T-helper 17 cell (primary cell): ENCODE measurements around the gene ALKBH7. TPM values are rescaled to one million over a fixed set of nuclear protein-coding genes. Genes with fewer than 3 reads are reported as not detected.

Experiments used
- ATAC-seq: fragments of 150-1000 bp; cut with Tn5 transposase; 2 replicates; pipeline ENCODE4 v1.10.0; 2021; ENCODE audit warnings: mild to moderate bottlenecking, moderate library complexity
- DNase-seq, 3 donors: peaks; one replicate each; pipeline versions ENCODE4 v3.0.0 to v3.0.0-alpha.2; 2020 to 2021
- H3K9me3 ChIP-seq: one replicate; pipeline ENCODE4 v1.7.0; 2013; ENCODE audit warnings: low read length, mild to moderate bottlenecking; ENCODE audit not compliant: control insufficient read depth, poor library complexity, severe bottlenecking
- H3K27ac Mint-ChIP-seq: one replicate; pipeline ENCODE4 v1.8.0; 2022; ENCODE audit warnings: mild to moderate bottlenecking, moderate library complexity, mixed read lengths
- H3K27me3 Mint-ChIP-seq: one replicate; pipeline ENCODE4 v1.8.0; 2022; ENCODE audit warnings: mixed read lengths
- H3K36me3 Mint-ChIP-seq: one replicate; pipeline ENCODE4 v1.8.0; 2022; ENCODE audit warnings: low read depth, mixed read lengths
- H3K4me1 Mint-ChIP-seq: one replicate; pipeline ENCODE4 v1.8.0; 2022; ENCODE audit warnings: mild to moderate bottlenecking, mixed read lengths
- H3K4me3 Mint-ChIP-seq: one replicate; pipeline ENCODE4 v1.8.0; 2022; ENCODE audit warnings: mild to moderate bottlenecking, moderate library complexity, mixed read lengths
- total RNA-seq, 4 donors: library from RNA in 2 of 4; stranded (reverse) in 2 of 4; gene quantifications; one replicate each; pipeline ENCODE4 v1.2.3 and lab custom pipeline; 2022 to 2026

Gene ALKBH7
- total RNA-seq, 2 donors from 2014 or later = 44.1 to 47.6 TPM

DNA sequence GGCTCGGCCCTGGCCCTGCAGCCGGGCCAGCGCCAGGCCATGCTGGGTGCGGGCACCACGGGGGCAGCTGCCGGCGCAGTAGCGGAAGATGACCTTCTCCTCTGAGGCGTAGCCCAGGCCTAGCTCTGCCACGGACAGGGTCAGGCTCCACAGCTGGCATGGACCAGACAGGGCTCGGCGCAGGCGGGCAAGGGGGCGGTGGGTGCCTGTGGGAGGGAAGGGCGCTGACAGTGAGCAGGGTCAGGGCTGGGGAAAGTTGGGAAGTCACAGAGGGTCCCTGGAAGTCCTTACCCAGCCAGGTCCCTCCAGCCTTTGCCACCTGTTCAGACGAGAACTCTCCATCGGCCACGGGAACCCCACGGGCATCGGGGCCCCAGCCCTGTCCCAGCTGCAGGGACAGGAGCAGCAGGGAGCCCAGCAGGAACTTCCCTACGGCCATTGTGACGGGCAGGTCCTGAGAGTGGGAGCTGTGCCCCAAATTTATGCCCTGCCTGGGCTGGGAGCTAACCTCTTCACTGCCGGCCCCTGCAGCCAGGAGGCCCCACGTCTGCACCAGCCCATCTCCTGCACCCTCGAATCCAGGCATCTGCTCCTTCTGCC is 2.9 kb downstream of the ALKBH7 start, which contains the start of gene PSPN:
Gene PSPN (minus strand): TSS at position 523 of the 600 bp plus-strand sequence. CDS start 84 bp downstream, at position 439.
- Mint-ChIP-seq H3K27ac (peak within 1 kb of the TSS; percentile 71), H3K4me1 (peaks cover 10% of the 10 kb centered on the region), H3K27me3 (no peaks in the 10 kb centered on the region), H3K4me3 (peak within 1 kb of the TSS; percentile 28), H3K36me3 (no peaks in the 10 kb centered on the region)
- DNase-seq (no peak), ATAC-seq (no peak)
- H3K9me3 ChIP-seq = no peaks in the 10 kb centered on the region

DNA sequence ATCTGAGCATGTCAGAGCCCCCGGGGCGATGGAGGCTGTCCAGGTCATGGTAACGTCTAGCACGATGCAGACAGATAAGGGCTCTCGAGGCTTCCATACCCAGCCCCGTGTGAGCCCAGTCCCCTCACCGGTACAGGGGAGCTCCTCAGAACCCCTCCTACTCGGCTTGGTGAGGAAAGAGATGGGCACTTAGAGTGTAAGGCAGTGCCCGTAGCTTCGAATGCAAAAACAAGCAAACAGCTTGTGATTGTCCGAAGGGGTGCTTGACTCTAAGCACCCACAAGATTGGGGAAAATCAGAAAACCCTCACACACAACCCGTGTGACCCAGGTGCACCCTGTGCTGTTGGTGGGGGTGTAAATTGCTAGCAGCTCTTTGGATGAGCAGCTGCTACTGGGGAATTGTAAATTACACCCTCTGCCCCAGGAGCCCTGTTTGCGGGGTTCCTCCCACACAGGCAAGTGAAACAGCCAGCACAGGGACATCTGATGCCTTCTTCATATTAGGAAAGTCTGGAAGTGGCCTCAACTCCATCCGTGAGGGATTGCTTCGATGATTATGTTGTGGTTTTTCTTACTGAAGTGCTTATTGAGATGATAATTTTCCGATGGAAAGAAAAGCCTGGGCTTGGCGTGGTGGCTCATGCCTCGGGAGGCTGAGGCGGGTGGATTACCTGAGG is 4.1 kb downstream of the ALKBH7 start:
- Mint-ChIP-seq H3K36me3 (no peaks in the 10 kb centered on the region), H3K27ac (peak overlapping the region; percentile 71), H3K4me1 (peaks cover 10% of the 10 kb centered on the region), H3K27me3 (no peaks in the 10 kb centered on the region), H3K4me3 (no peak overlapping the region)
- no peaks in the 10 kb centered on the region for H3K9me3 ChIP-seq
- DNase-seq = no peak
- ATAC-seq = no peak

DNA sequence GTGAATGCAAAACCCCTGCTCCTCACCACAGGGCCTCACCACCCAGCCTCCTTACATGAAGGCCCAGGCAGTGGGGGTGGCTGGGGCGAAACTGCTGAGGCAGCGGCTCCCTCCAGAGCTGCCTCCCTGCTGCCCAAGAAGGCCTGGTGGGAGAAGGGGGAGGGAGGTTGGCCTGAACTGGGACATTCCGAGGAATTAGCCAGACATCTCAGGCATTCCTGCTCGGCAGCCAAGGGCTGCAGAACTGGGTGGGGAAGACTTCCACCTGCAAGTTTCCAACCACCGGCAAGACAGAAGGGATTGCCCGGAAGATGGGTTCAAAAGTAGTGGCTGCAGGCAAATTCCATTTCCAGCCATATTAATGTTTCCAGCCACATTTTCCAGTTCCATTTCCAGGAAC is 5.4 kb downstream of the ALKBH7 start:
- H3K4me3 Mint-ChIP-seq = no peak overlapping the region
- ATAC-seq (no peak), DNase-seq (no peak)
- peaks cover 6% of the 10 kb centered on the region for H3K4me1 Mint-ChIP-seq
- no peaks in the 10 kb centered on the region for H3K36me3 Mint-ChIP-seq
- no peaks in the 10 kb centered on the region for H3K9me3 ChIP-seq
- no peak overlapping the region for H3K27ac Mint-ChIP-seq
- no peaks in the 10 kb centered on the region for H3K27me3 Mint-ChIP-seq

DNA sequence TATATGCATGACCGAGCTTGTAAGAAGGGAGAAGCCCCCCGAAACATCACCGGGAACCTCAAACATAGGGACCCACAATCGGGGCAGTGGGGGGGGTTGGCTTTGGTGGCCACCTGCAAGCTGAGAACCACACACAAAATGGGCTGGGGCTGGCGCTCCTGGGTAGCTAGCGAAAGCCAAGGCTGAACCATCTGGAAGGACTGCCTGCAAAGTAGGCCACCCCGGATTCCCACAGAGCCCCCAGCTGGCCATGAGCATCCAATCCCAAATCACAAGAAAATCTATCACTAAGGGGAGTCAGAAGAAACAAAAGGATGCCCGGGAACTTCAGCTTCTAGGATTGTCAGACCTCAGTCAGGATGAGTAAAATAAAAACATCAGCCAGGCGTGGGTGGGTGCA is 5.9 kb downstream of the ALKBH7 start:
- Mint-ChIP-seq H3K36me3 (peaks cover 2% of the 10 kb centered on the region), H3K27ac (peak overlapping the region; percentile 24)

DNA sequence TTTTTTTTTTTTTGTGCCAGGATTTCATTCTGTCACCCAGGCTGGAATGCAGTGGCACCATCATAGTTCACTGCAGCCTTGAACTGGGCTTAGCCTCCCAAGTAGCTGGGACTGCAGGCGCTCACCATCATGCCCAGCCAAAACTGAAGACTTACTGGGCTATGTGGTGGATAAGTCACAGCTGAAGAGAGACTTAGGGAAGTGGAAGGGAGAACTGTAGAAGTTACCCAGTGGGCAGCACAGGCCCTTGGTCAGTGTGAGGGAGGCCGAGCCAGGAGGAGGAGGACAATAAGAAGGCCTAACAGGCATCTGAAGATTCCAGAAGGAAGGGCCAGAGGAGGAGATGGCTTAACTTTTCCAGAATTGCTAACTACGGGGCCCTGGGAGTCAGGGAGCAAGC is 7.2 kb downstream of the ALKBH7 start:
- H3K9me3 ChIP-seq = no peaks in the 10 kb centered on the region
- ATAC-seq = no peak
- Mint-ChIP-seq H3K4me3 (no peak overlapping the region), H3K4me1 (no peaks in the 10 kb centered on the region), H3K36me3 (peaks cover 2% of the 10 kb centered on the region), H3K27ac (no peak overlapping the region), H3K27me3 (no peaks in the 10 kb centered on the region)
- no peak for DNase-seq

More for the DNA sequence above, 5.9 kb downstream of the ALKBH7 start:
- no peaks in the 10 kb centered on the region for H3K9me3 ChIP-seq
- ATAC-seq (no peak), DNase-seq (no peak)
- H3K4me3 Mint-ChIP-seq = no peak overlapping the region
- no peaks in the 10 kb centered on the region for H3K27me3 Mint-ChIP-seq
- peaks cover 4% of the 10 kb centered on the region for H3K4me1 Mint-ChIP-seq

DNA sequence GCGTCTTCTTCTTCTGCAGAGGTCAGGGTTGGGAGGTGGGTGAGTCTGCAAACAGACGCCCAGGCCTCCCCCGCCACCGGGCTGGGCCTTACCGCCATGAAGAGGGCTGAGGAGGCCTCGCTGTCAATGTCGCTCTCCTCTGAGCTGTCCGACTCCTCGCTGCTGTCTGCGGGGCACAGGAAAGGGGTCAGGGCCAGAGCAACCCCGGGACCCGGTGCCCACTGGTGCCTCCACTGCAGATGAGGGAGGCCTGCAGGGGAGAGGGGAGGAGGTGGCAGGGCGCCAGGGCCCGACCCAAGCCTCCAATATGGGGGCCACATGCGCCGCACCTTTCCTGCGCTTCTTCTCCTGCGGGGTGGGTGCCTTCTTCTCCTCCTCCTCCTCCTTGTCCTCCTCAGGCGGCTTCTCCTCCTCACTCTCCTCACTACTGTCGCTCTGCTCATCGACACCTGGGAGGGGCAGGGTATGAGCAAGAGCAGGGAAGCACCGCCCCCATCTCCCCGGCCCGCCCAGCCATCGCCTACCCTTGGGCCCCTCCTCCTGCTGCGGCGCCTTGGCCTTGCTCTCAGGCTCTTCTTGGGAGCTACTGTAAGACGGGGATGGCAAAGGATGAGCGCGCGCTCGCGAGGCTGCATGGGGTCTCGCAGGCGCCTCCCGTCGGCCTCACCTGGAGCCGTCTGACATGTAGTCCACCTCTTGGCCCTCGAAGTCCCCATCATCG is 8.6 kb downstream of the ALKBH7 start:
- Mint-ChIP-seq H3K36me3 (peaks cover 2% of the 10 kb centered on the region), H3K4me1 (no peaks in the 10 kb centered on the region), H3K4me3 (no peak overlapping the region), H3K27me3 (no peaks in the 10 kb centered on the region), H3K27ac (peak overlapping the region; percentile 60)
- no peak for DNase-seq
- H3K9me3 ChIP-seq = no peaks in the 10 kb centered on the region
- no peak for ATAC-seq

DNA sequence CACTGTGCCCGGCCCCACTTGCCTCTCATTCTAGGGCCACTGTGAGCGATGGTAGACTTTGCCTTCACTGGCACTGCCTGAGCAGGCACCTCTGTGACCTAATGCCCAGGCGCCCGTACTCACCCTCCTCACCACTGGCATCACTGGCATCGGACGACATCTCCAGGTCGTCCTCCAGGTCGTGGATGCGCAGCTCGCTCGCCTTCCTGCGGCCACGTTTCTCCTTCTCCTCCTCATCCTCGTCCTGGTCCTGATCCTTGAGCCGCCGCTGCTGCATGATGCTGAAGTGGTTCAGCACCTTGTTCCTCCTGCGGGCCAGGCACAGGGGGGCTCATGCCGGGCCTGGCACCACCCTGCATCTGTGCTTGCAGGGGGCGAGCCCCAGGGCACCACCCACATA is 10.6 kb downstream of the ALKBH7 start:
- H3K4me3 Mint-ChIP-seq = no peak overlapping the region
- peak overlapping the region; percentile 27 for H3K27ac Mint-ChIP-seq
- H3K36me3 Mint-ChIP-seq = peaks cover 2% of the 10 kb centered on the region

DNA sequence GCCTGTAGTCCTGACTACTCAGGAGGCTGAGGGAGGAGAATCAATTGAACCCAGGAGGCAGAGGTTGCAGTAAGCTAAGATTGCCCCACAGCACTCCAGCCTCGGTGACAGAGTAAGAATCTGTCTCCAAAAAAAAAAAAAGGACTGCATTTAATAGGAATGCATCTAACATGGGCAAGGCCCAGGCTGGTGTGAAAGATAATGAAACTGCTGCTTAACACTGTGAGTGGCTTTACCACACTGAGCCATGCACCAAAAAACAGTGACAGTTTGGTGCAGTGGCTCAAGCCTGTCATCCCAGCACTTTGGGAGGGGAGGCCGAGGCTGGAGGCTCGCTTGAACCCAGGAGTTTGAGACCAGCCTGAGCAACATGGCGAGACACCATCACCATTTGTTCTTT is 11.8 kb downstream of the ALKBH7 start:
- H3K9me3 ChIP-seq = no peaks in the 10 kb centered on the region
- H3K36me3 Mint-ChIP-seq = peaks cover 2% of the 10 kb centered on the region
- no peaks in the 10 kb centered on the region for H3K27me3 Mint-ChIP-seq
- DNase-seq (no peak), ATAC-seq (no peak)
- H3K27ac Mint-ChIP-seq = no peak overlapping the region
- H3K4me3 Mint-ChIP-seq = no peak overlapping the region
- H3K4me1 Mint-ChIP-seq = peaks cover 5% of the 10 kb centered on the region

More for the DNA sequence above, 10.6 kb downstream of the ALKBH7 start:
- H3K9me3 ChIP-seq = no peaks in the 10 kb centered on the region
- Mint-ChIP-seq H3K4me1 (peaks cover 3% of the 10 kb centered on the region), H3K27me3 (no peaks in the 10 kb centered on the region)
- DNase-seq (no peak), ATAC-seq (no peak)

DNA sequence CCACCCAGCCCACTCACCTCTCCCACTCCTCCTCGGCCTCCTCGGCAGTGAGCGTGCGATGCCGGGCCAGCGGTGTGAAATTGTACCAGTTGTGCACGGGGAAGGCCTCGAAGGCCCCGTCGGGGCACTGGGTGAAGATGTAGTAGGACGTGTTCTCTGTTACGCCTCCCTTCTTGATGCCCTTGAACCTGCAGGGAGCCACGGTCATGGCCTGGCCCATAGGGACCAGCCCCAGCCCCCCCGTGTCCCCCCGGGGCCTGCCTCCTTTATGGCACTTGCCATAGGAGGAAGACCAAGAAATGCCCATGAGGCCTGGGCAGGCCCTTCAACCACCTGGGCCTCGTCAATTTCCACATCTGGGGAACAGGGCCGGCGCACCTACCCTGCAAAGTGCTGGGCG is 14.8 kb downstream of the ALKBH7 start:
- DNase-seq = no peak
- H3K27ac Mint-ChIP-seq = no peak overlapping the region
- no peaks in the 10 kb centered on the region for H3K27me3 Mint-ChIP-seq
- ATAC-seq = no peak
- no peaks in the 10 kb centered on the region for H3K9me3 ChIP-seq
- H3K4me3 Mint-ChIP-seq = no peak overlapping the region
- H3K4me1 Mint-ChIP-seq = peaks cover 12% of the 10 kb centered on the region
- H3K36me3 Mint-ChIP-seq = peaks cover 2% of the 10 kb centered on the region

DNA sequence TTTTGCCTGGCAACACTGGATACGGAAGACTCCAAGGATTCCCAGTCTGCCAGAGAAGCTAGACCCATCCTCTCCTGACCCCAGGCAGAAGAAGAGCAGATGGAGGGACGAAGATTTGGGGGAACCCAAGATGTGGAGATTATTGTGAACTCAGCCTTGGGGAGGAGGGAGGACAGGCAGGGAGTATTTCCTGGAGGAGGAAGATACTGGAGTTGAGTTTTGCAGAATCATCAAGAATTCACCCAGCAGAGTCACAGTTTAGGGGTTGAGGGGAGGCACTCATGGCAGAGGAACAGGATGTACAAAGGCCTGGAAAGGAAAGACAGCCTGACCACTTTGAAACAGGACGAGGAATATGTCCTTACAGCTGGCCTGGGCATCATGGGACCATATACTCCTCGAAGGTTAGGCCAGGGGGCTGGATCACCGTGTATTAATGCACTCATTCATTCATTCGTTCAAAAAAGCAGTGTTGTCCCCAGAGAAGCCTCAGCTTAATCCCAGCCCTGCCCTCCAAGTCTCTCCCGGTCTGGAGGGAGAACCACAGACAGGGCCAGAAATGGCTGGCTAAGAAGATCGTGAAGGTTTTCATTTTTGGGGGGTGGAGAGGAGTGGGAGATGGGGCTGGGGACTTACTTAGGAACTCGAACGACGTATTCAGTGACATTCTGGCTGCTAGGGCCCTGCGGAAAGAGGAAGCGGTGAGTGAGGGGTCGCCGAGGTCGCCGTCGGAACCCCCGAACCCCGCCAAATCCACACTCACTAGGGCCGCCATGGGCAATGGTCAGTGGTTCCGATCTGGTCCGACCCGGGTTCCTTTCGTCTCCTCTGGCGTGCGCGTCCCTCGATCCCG is 19.9 kb downstream of the ALKBH7 start:
- DNase-seq = no peak
- peak overlapping the region; percentile 99 for H3K27ac Mint-ChIP-seq
- H3K4me3 Mint-ChIP-seq = peak overlapping the region; percentile 96
- ATAC-seq = no peak
- peaks cover 21% of the 10 kb centered on the region for H3K4me1 Mint-ChIP-seq
- no peaks in the 10 kb centered on the region for H3K9me3 ChIP-seq
- H3K36me3 Mint-ChIP-seq = no peaks in the 10 kb centered on the region
- H3K27me3 Mint-ChIP-seq = no peaks in the 10 kb centered on the region

DNA sequence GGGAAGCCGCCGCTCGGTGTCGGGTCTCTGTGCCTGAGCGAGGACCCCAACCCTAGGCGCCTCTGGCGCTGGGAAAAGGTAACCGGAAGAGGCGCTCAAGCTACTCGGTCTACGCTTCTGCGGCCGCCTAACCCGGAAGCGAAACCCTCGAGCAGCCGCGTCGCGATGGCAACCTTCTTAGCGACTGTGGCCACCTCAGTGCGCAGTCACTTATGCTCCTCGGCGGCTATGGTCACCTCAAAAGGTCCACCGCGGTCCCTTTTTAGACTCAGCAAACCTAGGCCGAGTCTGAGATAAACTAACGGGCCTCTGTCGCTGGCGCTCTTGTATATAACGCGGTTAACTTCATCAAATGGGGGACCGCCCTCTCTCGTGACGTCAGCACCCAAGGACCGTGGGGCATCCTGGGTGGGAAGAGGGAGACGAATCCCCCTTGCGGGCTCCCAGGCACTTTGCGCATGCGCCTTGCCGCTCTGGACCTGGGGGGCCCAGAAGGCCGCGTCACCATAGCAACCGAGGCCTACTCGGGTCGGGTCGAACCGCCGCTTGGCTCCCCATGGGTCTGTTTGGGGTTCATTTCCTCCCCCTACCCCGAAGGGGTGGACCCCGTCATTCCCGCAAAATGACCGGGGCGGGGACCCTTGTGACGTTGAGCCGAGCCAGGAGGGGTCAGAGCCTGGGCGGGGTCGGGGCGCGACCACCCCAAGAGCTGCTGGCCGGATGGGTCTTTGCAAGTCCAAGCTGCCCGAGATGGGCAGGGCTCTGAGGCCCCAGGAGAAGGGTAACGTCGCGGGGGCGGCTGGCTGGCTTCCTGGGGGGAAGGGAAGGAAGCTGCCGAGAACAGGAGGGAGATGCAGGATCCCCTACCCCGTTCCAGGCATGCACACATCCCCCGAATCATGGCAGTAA is 20.7 kb downstream of the ALKBH7 start, which contains the start of gene GTF2F1:
Gene GTF2F1 (minus strand): TSS at position 91 of the 909 bp plus-strand sequence. CDS start 169 bp downstream, outside the sequence.
- H3K27ac Mint-ChIP-seq = peak within 1 kb of the TSS; percentile 99
- ATAC-seq = peak; percentile 84
- no peaks in the 10 kb centered on the region for H3K9me3 ChIP-seq
- peaks cover 20% of the 10 kb centered on the region for H3K4me1 Mint-ChIP-seq
- peak; percentile 87 to 88 (median 88) for DNase-seq
- no peaks in the 10 kb centered on the region for H3K36me3 Mint-ChIP-seq
- peak within 1 kb of the TSS; percentile 96 for H3K4me3 Mint-ChIP-seq
- no peaks in the 10 kb centered on the region for H3K27me3 Mint-ChIP-seq

DNA sequence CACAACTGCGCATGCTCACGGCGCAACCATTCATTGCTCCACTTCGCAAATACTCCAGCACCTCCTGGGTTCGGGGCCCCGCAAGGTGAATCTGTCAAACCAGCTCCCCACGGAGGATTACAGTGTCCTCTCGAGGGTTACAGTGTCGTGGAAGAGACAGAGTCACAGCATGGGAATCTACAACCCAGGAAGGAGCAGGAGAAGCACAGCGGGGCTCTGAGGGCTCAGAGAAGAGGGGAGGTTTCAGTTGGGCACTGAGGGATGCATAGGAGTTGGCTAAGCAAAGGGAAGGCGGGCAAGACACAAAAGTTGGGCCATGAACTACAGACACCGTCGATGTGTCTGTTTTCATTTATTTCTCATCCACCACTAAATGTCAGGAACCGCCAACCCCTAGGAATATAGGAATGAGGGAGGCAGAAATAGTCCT is 21.4 kb downstream of the ALKBH7 start:
- H3K4me1 Mint-ChIP-seq = peaks cover 19% of the 10 kb centered on the region
- H3K27ac Mint-ChIP-seq = peak overlapping the region; percentile 99
- DNase-seq (peak in 1 of 3 donors; percentile 49), ATAC-seq (no peak)
- H3K9me3 ChIP-seq = no peaks in the 10 kb centered on the region
- no peaks in the 10 kb centered on the region for H3K36me3 Mint-ChIP-seq
- H3K27me3 Mint-ChIP-seq = no peaks in the 10 kb centered on the region
- H3K4me3 Mint-ChIP-seq = peak overlapping the region; percentile 96
